ENCODE results near the gene MAML3. TPM values are rescaled to one million over a fixed set of nuclear protein-coding genes. Genes with fewer than 3 reads are reported as not detected.

The MAML3 gene
- total RNA-seq, 1 donor from 2014 or later, result 59.4 TPM

DNA sequence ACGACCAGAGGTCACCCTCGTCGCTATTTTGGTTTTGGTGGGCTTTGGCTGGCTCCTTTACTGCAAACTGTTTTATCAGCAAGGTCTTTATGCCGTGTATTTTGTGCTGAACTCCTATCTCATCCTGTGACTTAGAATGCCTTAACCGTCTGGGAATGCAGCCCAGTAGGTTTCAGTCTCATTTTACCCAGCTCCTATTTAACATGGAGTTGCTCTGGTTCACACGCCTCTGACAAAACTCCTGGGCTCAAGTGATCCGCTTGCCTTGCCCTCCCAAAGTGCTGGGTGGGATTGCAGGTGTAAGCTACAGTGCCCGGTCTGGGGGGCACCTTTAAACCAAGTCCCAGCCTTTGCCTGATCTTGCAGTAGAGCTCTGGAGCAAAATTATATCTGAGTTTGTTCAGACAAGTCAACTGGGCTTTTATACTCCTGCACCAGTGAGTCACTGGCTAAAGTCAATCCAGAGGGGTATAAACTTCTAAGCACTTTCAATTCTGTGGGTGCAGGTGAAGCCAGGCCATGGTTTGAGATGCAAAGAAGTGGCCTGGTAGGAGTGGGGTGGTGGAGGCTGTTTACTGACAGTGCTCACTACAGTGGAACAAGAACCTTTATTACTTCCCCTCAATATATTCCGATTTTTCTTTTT lies 438.1 kb downstream of the MAML3 start:
- H3K4me1 Mint-ChIP-seq (ENCODE audit: low read depth, unreplicated experiment), result no peaks in the 10 kb centered on the region
- H3K36me3 Mint-ChIP-seq (ENCODE audit: unreplicated experiment), result peaks cover 13% of the 10 kb centered on the region
- H3K27ac Mint-ChIP-seq (ENCODE audit: unreplicated experiment), result no peak overlapping the region
- H3K9me3 Mint-ChIP-seq (ENCODE audit: unreplicated experiment), result peaks cover 12% of the 10 kb centered on the region
- DNase-seq, result no peak
- TF ChIP-seq, protein P1, sequence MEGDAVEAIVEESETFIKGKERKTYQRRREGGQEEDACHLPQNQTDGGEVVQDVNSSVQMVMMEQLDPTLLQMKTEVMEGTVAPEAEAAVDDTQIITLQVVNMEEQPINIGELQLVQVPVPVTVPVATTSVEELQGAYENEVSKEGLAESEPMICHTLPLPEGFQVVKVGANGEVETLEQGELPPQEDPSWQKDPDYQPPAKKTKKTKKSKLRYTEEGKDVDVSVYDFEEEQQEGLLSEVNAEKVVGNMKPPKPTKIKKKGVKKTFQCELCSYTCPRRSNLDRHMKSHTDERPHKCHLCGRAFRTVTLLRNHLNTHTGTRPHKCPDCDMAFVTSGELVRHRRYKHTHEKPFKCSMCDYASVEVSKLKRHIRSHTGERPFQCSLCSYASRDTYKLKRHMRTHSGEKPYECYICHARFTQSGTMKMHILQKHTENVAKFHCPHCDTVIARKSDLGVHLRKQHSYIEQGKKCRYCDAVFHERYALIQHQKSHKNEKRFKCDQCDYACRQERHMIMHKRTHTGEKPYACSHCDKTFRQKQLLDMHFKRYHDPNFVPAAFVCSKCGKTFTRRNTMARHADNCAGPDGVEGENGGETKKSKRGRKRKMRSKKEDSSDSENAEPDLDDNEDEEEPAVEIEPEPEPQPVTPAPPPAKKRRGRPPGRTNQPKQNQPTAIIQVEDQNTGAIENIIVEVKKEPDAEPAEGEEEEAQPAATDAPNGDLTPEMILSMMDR (IDR thresholded peaks at IDR 0.05; ENCODE audit: partially characterized antibody, unreplicated experiment), result no peak
- peaks cover 21% of the 10 kb centered on the region for H3K27me3 Mint-ChIP-seq (ENCODE audit: unreplicated experiment)
- no peak overlapping the region for H3K4me3 Mint-ChIP-seq (ENCODE audit: unreplicated experiment)

DNA sequence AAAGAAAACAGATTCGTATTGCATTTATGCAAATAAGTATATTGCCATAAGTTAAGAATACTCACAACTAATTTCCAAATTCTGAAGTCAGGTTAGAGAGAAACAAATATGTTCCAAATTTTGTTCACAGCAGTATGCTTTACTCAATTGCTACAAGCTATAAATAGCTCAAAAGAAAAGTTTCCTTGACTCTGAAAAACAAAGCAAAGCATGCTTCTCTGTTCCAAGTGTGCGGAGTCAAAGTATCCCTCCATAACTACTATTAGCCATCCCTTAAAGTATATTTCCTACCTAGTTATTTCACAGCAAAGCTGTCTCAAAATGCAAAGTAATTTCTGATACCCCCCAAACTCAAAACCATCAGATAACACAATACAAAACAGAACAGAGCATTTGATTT lies 441.1 kb downstream of the MAML3 start:
- Mint-ChIP-seq H3K27ac (ENCODE audit: unreplicated experiment) (no peak overlapping the region), H3K4me3 (ENCODE audit: unreplicated experiment) (no peak overlapping the region), H3K9me3 (ENCODE audit: unreplicated experiment) (peaks cover 18% of the 10 kb centered on the region), H3K4me1 (ENCODE audit: low read depth, unreplicated experiment) (no peaks in the 10 kb centered on the region), H3K36me3 (ENCODE audit: unreplicated experiment) (peaks cover 15% of the 10 kb centered on the region), H3K27me3 (ENCODE audit: unreplicated experiment) (peaks cover 13% of the 10 kb centered on the region)
- no peak for DNase-seq
- TF ChIP-seq, protein P1 (IDR thresholded peaks at IDR 0.05; ENCODE audit: partially characterized antibody, unreplicated experiment), result no peak

DNA sequence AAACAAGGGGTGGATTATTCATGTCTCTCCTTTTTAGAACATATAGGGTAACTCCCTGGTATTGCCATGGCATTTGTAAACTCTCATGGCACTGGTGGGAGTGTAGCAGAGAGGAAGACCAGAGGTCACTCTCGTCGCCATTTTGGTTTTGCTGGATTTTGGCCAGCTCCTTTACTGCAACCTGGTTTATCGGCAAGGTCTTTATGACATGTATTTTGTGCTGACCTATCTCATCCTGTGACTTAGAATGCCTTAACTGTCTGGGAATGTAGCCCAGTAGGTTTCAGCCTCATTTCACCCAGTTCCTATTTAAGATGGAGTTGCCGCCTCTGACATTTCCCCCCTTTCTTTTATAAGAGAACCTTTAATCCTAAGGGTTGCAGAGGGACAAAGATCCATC lies 442.5 kb downstream of the MAML3 start:
- peaks cover 6% of the 10 kb centered on the region for H3K27me3 Mint-ChIP-seq (ENCODE audit: unreplicated experiment)
- no peak overlapping the region for H3K4me3 Mint-ChIP-seq (ENCODE audit: unreplicated experiment)
- TF ChIP-seq, protein P1 (IDR thresholded peaks at IDR 0.05; ENCODE audit: partially characterized antibody, unreplicated experiment), result no peak
- peaks cover 4% of the 10 kb centered on the region for H3K36me3 Mint-ChIP-seq (ENCODE audit: unreplicated experiment)
- peaks cover 14% of the 10 kb centered on the region for H3K9me3 Mint-ChIP-seq (ENCODE audit: unreplicated experiment)
- no peak overlapping the region for H3K27ac Mint-ChIP-seq (ENCODE audit: unreplicated experiment)
- no peaks in the 10 kb centered on the region for H3K4me1 Mint-ChIP-seq (ENCODE audit: low read depth, unreplicated experiment)
- no peak for DNase-seq

DNA sequence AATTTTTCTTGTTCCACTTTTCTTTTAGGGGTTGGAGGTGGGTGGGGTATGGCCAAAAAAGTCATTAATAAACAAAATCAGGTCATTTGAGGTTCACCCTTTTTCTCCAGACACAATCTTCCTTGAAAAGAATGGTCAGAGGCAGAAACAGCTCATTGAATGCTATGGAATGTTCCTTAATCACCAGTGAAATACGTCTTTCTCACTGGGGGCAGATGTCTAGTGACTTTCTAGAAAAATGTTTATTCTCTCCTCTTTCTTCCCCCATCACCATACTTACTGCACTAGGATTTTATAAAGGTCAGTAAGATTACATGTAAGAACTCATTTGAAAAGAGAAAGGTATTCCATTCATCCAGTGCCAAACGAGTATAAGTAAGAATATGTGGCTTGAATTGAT lies 443.9 kb downstream of the MAML3 start:
- no peak overlapping the region for H3K27ac Mint-ChIP-seq (ENCODE audit: unreplicated experiment)
- peaks cover 4% of the 10 kb centered on the region for H3K36me3 Mint-ChIP-seq (ENCODE audit: unreplicated experiment)
- H3K9me3 Mint-ChIP-seq (ENCODE audit: unreplicated experiment), result peaks cover 14% of the 10 kb centered on the region
- no peak overlapping the region for H3K4me3 Mint-ChIP-seq (ENCODE audit: unreplicated experiment)
- TF ChIP-seq, protein P1 (IDR thresholded peaks at IDR 0.05; ENCODE audit: partially characterized antibody, unreplicated experiment), result no peak
- no peak for DNase-seq
- H3K27me3 Mint-ChIP-seq (ENCODE audit: unreplicated experiment), result peaks cover 6% of the 10 kb centered on the region
- H3K4me1 Mint-ChIP-seq (ENCODE audit: low read depth, unreplicated experiment), result no peaks in the 10 kb centered on the region

DNA sequence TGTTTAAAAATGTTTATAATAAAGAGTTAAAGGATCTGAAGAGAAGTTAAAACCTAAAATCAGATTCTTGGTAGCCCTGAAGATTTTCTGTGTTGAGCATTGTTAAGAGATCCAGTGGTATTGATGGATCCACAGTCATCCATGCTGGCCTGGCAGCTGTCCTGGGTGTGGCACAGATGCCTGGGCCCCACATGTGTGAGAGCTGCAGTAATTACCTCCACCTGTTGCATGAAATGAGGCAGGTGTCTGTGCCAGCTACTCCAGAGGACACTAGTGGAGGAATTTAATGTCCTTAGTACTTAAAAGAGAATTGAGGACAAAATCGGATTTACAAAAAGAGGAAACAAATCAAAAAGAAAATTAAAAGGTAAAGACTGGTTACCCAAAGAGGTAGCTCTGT lies 444.3 kb downstream of the MAML3 start:
- Mint-ChIP-seq H3K4me3 (ENCODE audit: unreplicated experiment) (no peak overlapping the region), H3K36me3 (ENCODE audit: unreplicated experiment) (peaks cover 4% of the 10 kb centered on the region), H3K9me3 (ENCODE audit: unreplicated experiment) (peaks cover 14% of the 10 kb centered on the region), H3K4me1 (ENCODE audit: low read depth, unreplicated experiment) (no peaks in the 10 kb centered on the region), H3K27me3 (ENCODE audit: unreplicated experiment) (peaks cover 6% of the 10 kb centered on the region), H3K27ac (ENCODE audit: unreplicated experiment) (no peak overlapping the region)
- DNase-seq, result no peak
- TF ChIP-seq, protein P1 (IDR thresholded peaks at IDR 0.05; ENCODE audit: partially characterized antibody, unreplicated experiment), result no peak
